Lung (tissue), 12 donors: Measurements from ENCODE around the gene IKBKE. TPM values are rescaled to one million over a fixed set of nuclear protein-coding genes. Genes with fewer than 3 reads are reported as not detected.

ENCODE experiments used
- ATAC-seq: fragments of 200-7000 bp; cut with Tn5 transposase; one replicate; pipeline ENCODE4 v1.9.1; 2020; ENCODE audit warnings: moderate number of reproducible peaks; ENCODE audit not compliant: insufficient read depth, low FRiP score
- DNase-seq, 3 donors: peaks; one replicate each; pipeline ENCODE4 v3.0.0-alpha.2; 2013 to 2017
- H3K27ac ChIP-seq, 2 donors: one replicate each; pipeline ENCODE4 v1.5.1; 2013; ENCODE audit warnings: mild to moderate bottlenecking in 2 of 2, moderate library complexity in 2 of 2, control low read depth in 1 of 2, inconsistent platforms in 1 of 2, low read depth in 1 of 2, low read length in 1 of 2
- H3K27me3 ChIP-seq, 3 donors: one replicate each; pipeline ENCODE4 v1.5.1; 2013; ENCODE audit warnings: low read length in 2 of 3; ENCODE audit not compliant: control insufficient read depth in 3 of 3, insufficient read depth in 3 of 3
- H3K36me3 ChIP-seq, 4 donors: one replicate each; pipeline ENCODE4 v1.5.1; 2013; ENCODE audit warnings: low read length in 4 of 4, mild to moderate bottlenecking in 1 of 4, moderate library complexity in 1 of 4; ENCODE audit not compliant: control insufficient read depth in 4 of 4, insufficient read depth in 4 of 4
- H3K4me1 ChIP-seq, 5 donors: one replicate each; pipeline ENCODE4 v1.5.1; 2013; ENCODE audit warnings: low read length in 5 of 5, mild to moderate bottlenecking in 2 of 5, moderate library complexity in 1 of 5; ENCODE audit not compliant: control insufficient read depth in 5 of 5, insufficient read depth in 5 of 5
- H3K4me3 ChIP-seq: one replicate; pipeline ENCODE4 v1.5.1; 2013; ENCODE audit warnings: mild to moderate bottlenecking, control low read depth, moderate library complexity
- H3K9ac ChIP-seq, 2 donors: one replicate each; pipeline ENCODE4 v1.5.1; 2013; ENCODE audit warnings: low read length in 2 of 2, control low read depth in 1 of 2; ENCODE audit not compliant: insufficient read depth in 1 of 2
- H3K9me3 ChIP-seq, 4 donors: one replicate each; pipeline ENCODE4 v1.5.1; 2013; ENCODE audit warnings: low read length in 3 of 4, mild to moderate bottlenecking in 1 of 4, moderate library complexity in 1 of 4; ENCODE audit not compliant: control insufficient read depth in 4 of 4, insufficient read depth in 3 of 4
- CTCF ChIP-seq: IDR thresholded peaks from 2 replicates; pipeline ENCODE4 v1.5.1; 2012; ENCODE audit warnings: mild to moderate bottlenecking; ENCODE audit errors: control extremely low read depth, extremely low read depth
- WGBS, 2 donors: extraction: QIAGEN DNeasy Blood & Tissue Kit; methylation state at CpG; one replicate each; pipeline ENCODE4 v1.1.7; 2013; 5-methylcytosine and 5-hydroxymethylcytosine counted together
- polyA plus RNA-seq, 2 donors: library from polyadenylated mRNA; stranded (reverse); fragments of 200-250 nt; gene quantifications; one replicate each; pipeline ENCODE4 v1.2.1, GENCODE V29; 2013
- total RNA-seq, 2 donors: library from RNA; depleted of rRNA in 1 of 2; stranded (reverse); fragments of >200 nt in 1 of 2; gene quantifications; one replicate each; pipeline ENCODE4 v1.2.1, GENCODE V29; 2014 to 2021
- donor health status: control.
- donor health status: control.
- donor health status: Bipolar disorder and iron deficiency.
- donor health status: healthy.
- donor health status: DM: yes; HTN: yes; CAD: no.

IKBKE gene
- total and polyA plus RNA-seq, 4 donors: 6.1 to 17.1 (median 11.7) TPM

GRCh38 chr1:206442101-206442500, 28.2 kb upstream of the IKBKE start:
- H3K9me3 ChIP-seq: no peaks in the 10 kb centered on the region
- 92 to 96% methylated on average over 4 of the region's 4 CpGs for WGBS, 2 donors
- peaks cover 0 to 2% (median 0%) of the 10 kb centered on the region in 5 donors for H3K4me1 ChIP-seq
- H3K27ac ChIP-seq: no peak overlapping the region
- H3K9ac ChIP-seq: no peak overlapping the region
- peaks cover 3 to 36% (median 20%) of the 10 kb centered on the region in 4 donors for H3K36me3 ChIP-seq
- no peak overlapping the region for H3K4me3 ChIP-seq
- ATAC-seq: no peak
- H3K27me3 ChIP-seq: no peaks in the 10 kb centered on the region
- TF ChIP-seq CTCF: no peak
- DNase-seq: no peak

GRCh38 chr1:206445116-206445515, 25.2 kb upstream of the IKBKE start:
- H3K4me3 ChIP-seq: no peak overlapping the region
- H3K36me3 ChIP-seq: peaks cover 0 to 23% (median 18%) of the 10 kb centered on the region in 4 donors
- H3K9me3 ChIP-seq: no peaks in the 10 kb centered on the region
- H3K9ac ChIP-seq: no peak overlapping the region
- no peak for TF ChIP-seq CTCF
- ATAC-seq (no peak), DNase-seq (no peak)
- H3K27ac ChIP-seq: no peak overlapping the region
- no peaks in the 10 kb centered on the region for H3K27me3 ChIP-seq
- 61 to 67% methylated on average over 4 of the region's 4 CpGs for WGBS, 2 donors
- peaks cover 0 to 2% (median 0%) of the 10 kb centered on the region in 5 donors for H3K4me1 ChIP-seq

- no peak for TF ChIP-seq CTCF
- Histone ChIP-seq H3K9me3 (no peaks in the 10 kb centered on the region), H3K9ac (no peak overlapping the region), H3K27ac (no peak overlapping the region), H3K4me1 (peaks cover 0 to 2% (median 0%) of the 10 kb centered on the region in 5 donors), H3K36me3 (peaks cover 2 to 29% (median 23%) of the 10 kb centered on the region in 4 donors), H3K27me3 (no peaks in the 10 kb centered on the region), H3K4me3 (no peak overlapping the region)
- DNase-seq (no peak), ATAC-seq (no peak)
- WGBS, 2 donors: 97 to 98% methylated on average over 8 of the region's 8 CpGs
Observed at GRCh38 chr1:206445911-206446356, 24.3 kb upstream of the IKBKE start.
